ENCODE measurements around the gene UBR4. TPM values are rescaled to one million over a fixed set of nuclear protein-coding genes. Genes with fewer than 3 reads are reported as not detected.

UBR4 gene
- total RNA-seq, 1 donor from 2014 or later: 108 TPM

DNA sequence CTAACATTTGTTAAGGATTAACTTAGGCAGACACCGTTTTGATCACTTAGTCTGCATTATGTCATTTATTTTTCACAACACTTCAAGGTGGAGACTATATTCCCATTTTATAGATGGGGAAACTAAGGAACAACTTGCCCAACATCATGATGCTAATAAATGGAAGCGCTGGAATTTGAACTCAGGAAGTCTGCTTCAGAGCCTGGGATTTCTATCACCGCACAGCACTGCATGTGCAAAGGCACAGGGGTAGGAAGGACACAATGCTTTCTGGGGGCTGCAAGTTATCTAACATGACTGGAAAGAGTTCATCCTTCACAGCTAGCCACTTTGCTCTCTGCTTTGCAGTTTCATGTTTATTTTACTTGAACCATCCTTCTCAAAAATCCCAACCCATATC lies 100.5 kb downstream of the UBR4 start:
- no peaks in the 10 kb centered on the region for H3K4me1 Mint-ChIP-seq (ENCODE audit: unreplicated experiment)
- H3K9me3 Mint-ChIP-seq: no peaks in the 10 kb centered on the region
- TF ChIP-seq, protein P1, sequence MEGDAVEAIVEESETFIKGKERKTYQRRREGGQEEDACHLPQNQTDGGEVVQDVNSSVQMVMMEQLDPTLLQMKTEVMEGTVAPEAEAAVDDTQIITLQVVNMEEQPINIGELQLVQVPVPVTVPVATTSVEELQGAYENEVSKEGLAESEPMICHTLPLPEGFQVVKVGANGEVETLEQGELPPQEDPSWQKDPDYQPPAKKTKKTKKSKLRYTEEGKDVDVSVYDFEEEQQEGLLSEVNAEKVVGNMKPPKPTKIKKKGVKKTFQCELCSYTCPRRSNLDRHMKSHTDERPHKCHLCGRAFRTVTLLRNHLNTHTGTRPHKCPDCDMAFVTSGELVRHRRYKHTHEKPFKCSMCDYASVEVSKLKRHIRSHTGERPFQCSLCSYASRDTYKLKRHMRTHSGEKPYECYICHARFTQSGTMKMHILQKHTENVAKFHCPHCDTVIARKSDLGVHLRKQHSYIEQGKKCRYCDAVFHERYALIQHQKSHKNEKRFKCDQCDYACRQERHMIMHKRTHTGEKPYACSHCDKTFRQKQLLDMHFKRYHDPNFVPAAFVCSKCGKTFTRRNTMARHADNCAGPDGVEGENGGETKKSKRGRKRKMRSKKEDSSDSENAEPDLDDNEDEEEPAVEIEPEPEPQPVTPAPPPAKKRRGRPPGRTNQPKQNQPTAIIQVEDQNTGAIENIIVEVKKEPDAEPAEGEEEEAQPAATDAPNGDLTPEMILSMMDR (conservative IDR thresholded peaks at IDR 0.05): no peak
- no peak overlapping the region for H3K27ac Mint-ChIP-seq
- H3K27me3 Mint-ChIP-seq: no peaks in the 10 kb centered on the region
- H3K4me3 Mint-ChIP-seq: no peak overlapping the region
- no peak for DNase-seq (ENCODE audit: extremely low spot score, unreplicated experiment)
- peaks cover 27% of the 10 kb centered on the region for H3K36me3 Mint-ChIP-seq

DNA sequence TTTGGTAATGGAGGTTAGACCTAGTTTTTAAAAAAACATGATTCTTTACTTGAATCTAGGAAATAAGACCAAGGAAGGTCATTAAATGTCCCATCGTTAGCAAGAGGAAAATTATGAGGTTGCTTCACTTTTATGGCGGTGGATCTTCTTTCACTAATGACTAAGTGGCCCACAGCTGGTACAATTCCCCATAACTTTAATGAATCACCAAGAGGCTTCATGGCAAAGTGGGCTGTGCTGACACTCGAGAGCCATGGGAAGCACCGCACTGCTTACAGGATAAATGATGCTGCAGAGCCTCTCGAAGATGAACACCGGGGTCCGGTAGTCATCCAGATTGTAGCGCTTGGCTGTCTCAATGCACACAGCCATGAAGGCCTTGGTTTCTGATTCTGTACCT lies 108.8 kb downstream of the UBR4 start:
- Mint-ChIP-seq H3K27me3 (no peaks in the 10 kb centered on the region), H3K4me3 (no peak overlapping the region), H3K36me3 (peaks cover 14% of the 10 kb centered on the region), H3K9me3 (no peaks in the 10 kb centered on the region), H3K27ac (no peak overlapping the region), H3K4me1 (ENCODE audit: unreplicated experiment) (no peaks in the 10 kb centered on the region)
- DNase-seq (ENCODE audit: extremely low spot score, unreplicated experiment): no peak
- TF ChIP-seq, protein P1 (conservative IDR thresholded peaks at IDR 0.05): no peak

DNA sequence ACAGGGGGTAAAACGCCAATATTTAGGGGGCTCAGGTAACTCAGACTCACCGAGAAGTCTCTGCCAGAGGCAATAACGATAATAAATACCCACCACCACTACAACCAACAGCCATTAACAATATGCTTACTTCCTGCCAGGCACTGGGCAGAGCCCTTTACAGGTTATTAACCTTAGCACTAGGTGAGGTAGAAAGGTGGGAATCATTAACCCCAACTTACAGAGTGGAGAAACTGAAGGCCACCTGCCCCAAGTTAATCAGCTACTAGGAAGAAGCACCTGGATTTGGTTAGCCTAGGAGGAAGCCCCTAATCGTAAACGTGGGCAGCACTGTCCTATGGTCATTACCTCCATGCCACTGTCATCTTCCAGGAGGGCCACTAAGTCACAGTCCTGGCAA lies 110.0 kb downstream of the UBR4 start:
- no peaks in the 10 kb centered on the region for H3K27me3 Mint-ChIP-seq

DNA sequence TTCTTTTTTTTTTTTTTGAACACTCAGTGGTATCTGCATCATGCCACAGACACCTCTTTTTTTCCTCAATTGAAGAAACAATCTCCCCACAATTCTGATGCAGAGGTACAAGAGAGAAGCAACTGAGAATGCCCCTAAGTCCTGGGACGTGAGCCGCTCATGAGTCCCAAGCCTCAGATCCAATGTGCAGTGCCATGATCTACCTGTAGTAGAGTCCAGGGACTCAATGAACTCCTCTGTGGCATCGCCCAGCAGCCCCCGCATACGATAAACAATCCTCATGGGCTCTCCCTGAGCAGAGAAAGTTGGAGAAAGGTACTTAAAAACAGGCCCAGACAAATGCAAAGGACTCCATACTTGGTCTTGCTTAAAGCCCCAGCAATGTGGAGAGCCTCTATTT lies 113.1 kb downstream of the UBR4 start:
- DNase-seq (ENCODE audit: extremely low spot score, unreplicated experiment): no peak
- Mint-ChIP-seq H3K4me3 (no peak overlapping the region), H3K27ac (no peak overlapping the region), H3K36me3 (peaks cover 21% of the 10 kb centered on the region), H3K4me1 (ENCODE audit: unreplicated experiment) (no peaks in the 10 kb centered on the region), H3K27me3 (no peaks in the 10 kb centered on the region), H3K9me3 (no peaks in the 10 kb centered on the region)
- TF ChIP-seq, protein P1 (conservative IDR thresholded peaks at IDR 0.05): no peak

More for the DNA sequence above, 110.0 kb downstream of the UBR4 start:
- no peak overlapping the region for H3K4me3 Mint-ChIP-seq
- peaks cover 14% of the 10 kb centered on the region for H3K36me3 Mint-ChIP-seq
- no peaks in the 10 kb centered on the region for H3K9me3 Mint-ChIP-seq
- no peak for DNase-seq (ENCODE audit: extremely low spot score, unreplicated experiment)
- TF ChIP-seq, protein P1 (conservative IDR thresholded peaks at IDR 0.05): no peak
- H3K27ac Mint-ChIP-seq: no peak overlapping the region
- no peaks in the 10 kb centered on the region for H3K4me1 Mint-ChIP-seq (ENCODE audit: unreplicated experiment)

DNA sequence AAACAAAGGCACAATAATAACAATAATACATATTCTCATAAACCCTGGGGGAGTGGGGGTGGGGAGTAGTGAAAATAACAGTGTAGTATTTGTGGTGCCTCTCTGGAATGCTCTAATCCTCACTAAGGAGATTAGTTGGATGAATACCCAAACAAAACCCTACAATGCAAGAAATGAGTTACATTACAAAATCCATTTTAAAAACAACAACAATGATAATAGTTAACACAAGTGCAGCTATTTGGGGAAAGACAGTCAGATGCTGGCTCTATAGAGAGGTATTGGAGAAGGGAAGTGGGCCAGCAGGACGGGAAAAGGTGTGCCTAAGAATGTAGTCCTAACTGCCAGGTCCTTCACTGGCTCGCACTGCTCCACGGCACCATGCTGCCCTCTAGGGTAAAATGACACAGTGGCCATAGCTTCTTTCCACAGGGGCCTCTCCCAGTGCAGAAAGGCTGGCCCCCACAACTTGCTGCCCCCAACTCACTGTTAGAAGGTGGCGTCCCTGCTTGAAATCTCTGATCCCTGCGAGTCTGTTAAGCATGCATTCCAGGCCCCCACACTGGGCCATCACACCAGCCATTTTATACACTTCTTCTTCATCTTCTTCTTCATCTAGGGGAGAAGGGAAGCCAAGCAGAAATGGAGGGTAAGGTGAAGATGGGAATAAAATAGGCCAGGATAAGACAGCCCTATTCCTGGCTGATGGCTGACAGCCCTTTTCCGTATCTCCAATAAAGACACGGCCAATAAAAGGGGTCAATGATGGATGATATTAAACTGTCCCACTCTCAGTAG lies 113.8 kb downstream of the UBR4 start:
- Mint-ChIP-seq H3K4me1 (ENCODE audit: unreplicated experiment) (no peaks in the 10 kb centered on the region), H3K27ac (peak overlapping the region; percentile 35), H3K4me3 (no peak overlapping the region), H3K27me3 (no peaks in the 10 kb centered on the region), H3K36me3 (peaks cover 23% of the 10 kb centered on the region), H3K9me3 (no peaks in the 10 kb centered on the region)
- no peak for DNase-seq (ENCODE audit: extremely low spot score, unreplicated experiment)
- TF ChIP-seq, protein P1 (conservative IDR thresholded peaks at IDR 0.05): peak; percentile 66

Data from type B pancreatic cell (in vitro differentiated cells).